ENCODE results near the gene GPR143. TPM values are rescaled to one million over a fixed set of nuclear protein-coding genes. Genes with fewer than 3 reads are reported as not detected.
"Not testable (repeated sequence)": the region's sequence is repeated elsewhere in the genome, so short reads cannot be mapped to it uniquely, and the experiment has no call there.

GPR143 gene
- total and polyA plus RNA-seq, 4 donors, result 3.7 to 6.5 (median 5.6) TPM

GRCh38 chrX:9772943-9773342 lies 7.3 kb upstream of the GPR143 start:
- Histone ChIP-seq H3K9me3 (ENCODE audit: control insufficient read depth, insufficient read depth, low read length) (no peaks in the 10 kb centered on the region), H3K27me3 (ENCODE audit: control insufficient read depth, insufficient read depth, low read length) (peaks cover 8% of the 10 kb centered on the region), H3K36me3 (ENCODE audit: control insufficient read depth, insufficient read depth, low read length) (no peaks in the 10 kb centered on the region), H3K4me1 (ENCODE audit: control insufficient read depth, insufficient read depth, low read length) (no peaks in the 10 kb centered on the region), H3K27ac (ENCODE audit: low read depth, low read length) (no peak overlapping the region), H3K4me3 (ENCODE audit: low read depth, low read length) (no peak overlapping the region)
- no CpG with 5 or more reads among the region's 6 CpGs for WGBS (ENCODE audit: insufficient coverage)
- no peak for DNase-seq (ENCODE audit: low read depth in 4 of 6, low spot score in 6 of 6)

- peaks cover 8% of the 10 kb centered on the region for H3K27me3 ChIP-seq (ENCODE audit: control insufficient read depth, insufficient read depth, low read length)
- no peak for DNase-seq (ENCODE audit: low read depth in 4 of 6, low spot score in 6 of 6)
- WGBS (ENCODE audit: insufficient coverage), result 43% methylated on average over 1 of the region's 1 CpG
- no peaks in the 10 kb centered on the region for H3K36me3 ChIP-seq (ENCODE audit: control insufficient read depth, insufficient read depth, low read length)
- H3K4me3 ChIP-seq (ENCODE audit: low read depth, low read length), result no peak overlapping the region
- H3K4me1 ChIP-seq (ENCODE audit: control insufficient read depth, insufficient read depth, low read length), result peaks cover 3% of the 10 kb centered on the region
- H3K9me3 ChIP-seq (ENCODE audit: control insufficient read depth, insufficient read depth, low read length), result no peaks in the 10 kb centered on the region
- no peak overlapping the region for H3K27ac ChIP-seq (ENCODE audit: low read depth, low read length)
These were observed 4.7 kb upstream of the GPR143 start for GRCh38 chrX:9770319-9770718.

GRCh38 chrX:9768321-9768839 lies 2.7 kb upstream of the GPR143 start:
- H3K27ac ChIP-seq (ENCODE audit: low read depth, low read length); H3K36me3 ChIP-seq (ENCODE audit: control insufficient read depth, insufficient read depth, low read length); H3K4me1 ChIP-seq (ENCODE audit: control insufficient read depth, insufficient read depth, low read length); H3K9me3 ChIP-seq (ENCODE audit: control insufficient read depth, insufficient read depth, low read length); DNase-seq (ENCODE audit: low read depth in 4 of 6, low spot score in 6 of 6); H3K4me3 ChIP-seq (ENCODE audit: low read depth, low read length): not testable (repeated sequence)
- WGBS (ENCODE audit: insufficient coverage), result 83% methylated on average over 5 of the region's 5 CpGs
- peaks cover 14% of the 10 kb centered on the region for H3K27me3 ChIP-seq (ENCODE audit: control insufficient read depth, insufficient read depth, low read length)

- Histone ChIP-seq H3K27me3 (ENCODE audit: control insufficient read depth, insufficient read depth, low read length) (peaks cover 17% of the 10 kb centered on the region), H3K27ac (ENCODE audit: low read depth, low read length) (no peak overlapping the region), H3K4me3 (ENCODE audit: low read depth, low read length) (no peak overlapping the region), H3K9me3 (ENCODE audit: control insufficient read depth, insufficient read depth, low read length) (no peaks in the 10 kb centered on the region), H3K36me3 (ENCODE audit: control insufficient read depth, insufficient read depth, low read length) (no peaks in the 10 kb centered on the region), H3K4me1 (ENCODE audit: control insufficient read depth, insufficient read depth, low read length) (peaks cover 7% of the 10 kb centered on the region)
- WGBS (ENCODE audit: insufficient coverage), result 31% methylated on average over 6 of the region's 6 CpGs
- DNase-seq (ENCODE audit: low read depth in 4 of 6, low spot score in 6 of 6), result no peak
These were observed 1.7 kb upstream of the GPR143 start for GRCh38 chrX:9767375-9767774.

- Histone ChIP-seq H3K27ac (ENCODE audit: low read depth, low read length) (no peak overlapping the region), H3K36me3 (ENCODE audit: control insufficient read depth, insufficient read depth, low read length) (no peaks in the 10 kb centered on the region), H3K27me3 (ENCODE audit: control insufficient read depth, insufficient read depth, low read length) (peaks cover 18% of the 10 kb centered on the region), H3K4me3 (ENCODE audit: low read depth, low read length) (no peak overlapping the region), H3K4me1 (ENCODE audit: control insufficient read depth, insufficient read depth, low read length) (peaks cover 7% of the 10 kb centered on the region), H3K9me3 (ENCODE audit: control insufficient read depth, insufficient read depth, low read length) (no peaks in the 10 kb centered on the region)
- no peak for DNase-seq (ENCODE audit: low read depth in 4 of 6, low spot score in 6 of 6)
- 17% methylated on average over 67 of the region's 67 CpGs for WGBS (ENCODE audit: insufficient coverage)
These were observed 443 bp downstream of the GPR143 start for GRCh38 chrX:9765072-9765736.

- DNase-seq (ENCODE audit: low read depth in 4 of 6, low spot score in 6 of 6), result no peak
- no peak overlapping the region for H3K4me3 ChIP-seq (ENCODE audit: low read depth, low read length)
- no peaks in the 10 kb centered on the region for H3K4me1 ChIP-seq (ENCODE audit: control insufficient read depth, insufficient read depth, low read length)
- peaks cover 9% of the 10 kb centered on the region for H3K27me3 ChIP-seq (ENCODE audit: control insufficient read depth, insufficient read depth, low read length)
- no peaks in the 10 kb centered on the region for H3K36me3 ChIP-seq (ENCODE audit: control insufficient read depth, insufficient read depth, low read length)
- H3K27ac ChIP-seq (ENCODE audit: low read depth, low read length), result no peak overlapping the region
- H3K9me3 ChIP-seq (ENCODE audit: control insufficient read depth, insufficient read depth, low read length), result no peaks in the 10 kb centered on the region
- WGBS (ENCODE audit: insufficient coverage), result 86% methylated on average over 8 of the region's 8 CpGs
These were observed 6.3 kb downstream of the GPR143 start for GRCh38 chrX:9759337-9759736.

- H3K27ac ChIP-seq (ENCODE audit: low read depth, low read length), result no peak overlapping the region
- no peaks in the 10 kb centered on the region for H3K4me1 ChIP-seq (ENCODE audit: control insufficient read depth, insufficient read depth, low read length)
- DNase-seq (ENCODE audit: low read depth in 4 of 6, low spot score in 6 of 6), result no peak
- H3K27me3 ChIP-seq (ENCODE audit: control insufficient read depth, insufficient read depth, low read length), result peaks cover 10% of the 10 kb centered on the region
- H3K36me3 ChIP-seq (ENCODE audit: control insufficient read depth, insufficient read depth, low read length), result no peaks in the 10 kb centered on the region
- no peaks in the 10 kb centered on the region for H3K9me3 ChIP-seq (ENCODE audit: control insufficient read depth, insufficient read depth, low read length)
- no peak overlapping the region for H3K4me3 ChIP-seq (ENCODE audit: low read depth, low read length)
- 76% methylated on average over 2 of the region's 4 CpGs for WGBS (ENCODE audit: insufficient coverage)
These were observed 7.5 kb downstream of the GPR143 start for GRCh38 chrX:9758021-9758638.

- Histone ChIP-seq H3K4me3 (ENCODE audit: low read depth, low read length) (no peak overlapping the region), H3K27ac (ENCODE audit: low read depth, low read length) (no peak overlapping the region), H3K9me3 (ENCODE audit: control insufficient read depth, insufficient read depth, low read length) (no peaks in the 10 kb centered on the region), H3K36me3 (ENCODE audit: control insufficient read depth, insufficient read depth, low read length) (no peaks in the 10 kb centered on the region), H3K27me3 (ENCODE audit: control insufficient read depth, insufficient read depth, low read length) (peaks cover 7% of the 10 kb centered on the region), H3K4me1 (ENCODE audit: control insufficient read depth, insufficient read depth, low read length) (no peaks in the 10 kb centered on the region)
- 85% methylated on average over 7 of the region's 7 CpGs for WGBS (ENCODE audit: insufficient coverage)
- DNase-seq (ENCODE audit: low read depth in 4 of 6, low spot score in 6 of 6), result no peak
These were observed 8.3 kb downstream of the GPR143 start for GRCh38 chrX:9757366-9757765.

GRCh38 chrX:9749146-9749692 lies 16.4 kb downstream of the GPR143 start:
- Histone ChIP-seq H3K9me3 (ENCODE audit: control insufficient read depth, insufficient read depth, low read length) (no peaks in the 10 kb centered on the region), H3K27ac (ENCODE audit: low read depth, low read length) (no peak overlapping the region), H3K4me3 (ENCODE audit: low read depth, low read length) (no peak overlapping the region), H3K36me3 (ENCODE audit: control insufficient read depth, insufficient read depth, low read length) (no peaks in the 10 kb centered on the region), H3K4me1 (ENCODE audit: control insufficient read depth, insufficient read depth, low read length) (no peaks in the 10 kb centered on the region), H3K27me3 (ENCODE audit: control insufficient read depth, insufficient read depth, low read length) (peaks cover 3% of the 10 kb centered on the region)
- WGBS (ENCODE audit: insufficient coverage), result no CpG with 5 or more reads among the region's 11 CpGs
- DNase-seq (ENCODE audit: low read depth in 4 of 6, low spot score in 6 of 6), result no peak

- no CpG with 5 or more reads among the region's 4 CpGs for WGBS (ENCODE audit: insufficient coverage)
These were observed 18.0 kb downstream of the GPR143 start for GRCh38 chrX:9747644-9748043.

More at GRCh38 chrX:9747644-9748043, 18.0 kb downstream of the GPR143 start:
- H3K4me3 ChIP-seq (ENCODE audit: low read depth, low read length), result no peak overlapping the region
- DNase-seq (ENCODE audit: low read depth in 4 of 6, low spot score in 6 of 6), result no peak
- no peak overlapping the region for H3K27ac ChIP-seq (ENCODE audit: low read depth, low read length)
- H3K9me3 ChIP-seq (ENCODE audit: control insufficient read depth, insufficient read depth, low read length), result no peaks in the 10 kb centered on the region
- no peaks in the 10 kb centered on the region for H3K4me1 ChIP-seq (ENCODE audit: control insufficient read depth, insufficient read depth, low read length)
- no peaks in the 10 kb centered on the region for H3K27me3 ChIP-seq (ENCODE audit: control insufficient read depth, insufficient read depth, low read length)
- H3K36me3 ChIP-seq (ENCODE audit: control insufficient read depth, insufficient read depth, low read length), result no peaks in the 10 kb centered on the region

Measured in spinal cord (tissue), 10 donors.